CD8-positive, alpha-beta memory T cell (primary cell): ENCODE results near the gene SREBF1. TPM values are rescaled to one million over a fixed set of nuclear protein-coding genes. Genes with fewer than 3 reads are reported as not detected.

ENCODE experiments used
- CTCF ChIA-PET: fragments of 350-600 bp; sonication (Branson Sonifier 250); formaldehyde crosslinking; loops from one replicate; lab custom pipeline; 2021; ENCODE audit warnings: antibody characterized with exemption; lab: Charles Lee
- POLR2A ChIA-PET: fragments of 350-600 bp; sonication (Branson Sonifier 250); formaldehyde crosslinking; loops from one replicate; lab custom pipeline; 2021; ENCODE audit warnings: antibody characterized with exemption; lab: Charles Lee
- DNase-seq, 5 donors: peaks; one replicate each; pipeline versions ENCODE4 v3.0.0 to v3.0.0-alpha.2; 2020 to 2022; ENCODE audit warnings: mixed read lengths in 1 of 5
- H3K27ac ChIP-seq: one replicate; pipeline ENCODE4 v1.7.0; 2013; ENCODE audit warnings: low read depth, mild to moderate bottlenecking, low read length, moderate library complexity
- H3K27me3 ChIP-seq: 2 replicates; pipeline ENCODE4 v1.7.0; 2013; ENCODE audit warnings: low read length, mild to moderate bottlenecking; ENCODE audit not compliant: insufficient read depth, poor library complexity, severe bottlenecking
- H3K36me3 ChIP-seq: 2 replicates; pipeline ENCODE4 v1.7.0; 2013; ENCODE audit warnings: mild to moderate bottlenecking, low read length, moderate library complexity; ENCODE audit not compliant: insufficient read depth
- H3K4me1 ChIP-seq: 2 replicates; pipeline ENCODE4 v1.7.0; 2013; ENCODE audit warnings: mild to moderate bottlenecking, low read length, moderate library complexity; ENCODE audit not compliant: insufficient read depth
- H3K4me3 ChIP-seq: 2 replicates; pipeline ENCODE4 v1.7.0; 2013; ENCODE audit warnings: mild to moderate bottlenecking, low read length
- H3K9me3 ChIP-seq: 2 replicates; pipeline ENCODE4 v1.7.0; 2013; ENCODE audit warnings: mild to moderate bottlenecking, low read length
- H3K27ac Mint-ChIP-seq, 8 donors: one replicate each; pipeline ENCODE4 v1.8.0; 2020 to 2021; ENCODE audit warnings: mixed read lengths in 8 of 8, mild to moderate bottlenecking in 6 of 8, inconsistent platforms in 3 of 8, moderate library complexity in 3 of 8
- H3K27me3 Mint-ChIP-seq, 2 donors: one replicate each; pipeline ENCODE4 v1.8.0; 2020 to 2021; ENCODE audit warnings: mixed read lengths in 2 of 2, mild to moderate bottlenecking in 1 of 2, moderate library complexity in 1 of 2
- H3K36me3 Mint-ChIP-seq, 3 donors: one replicate each; pipeline ENCODE4 v1.8.0; 2020 to 2021; ENCODE audit warnings: mixed read lengths in 3 of 3, inconsistent platforms in 1 of 3, mild to moderate bottlenecking in 1 of 3
- H3K4me1 Mint-ChIP-seq, 3 donors: one replicate each; pipeline ENCODE4 v1.8.0; 2020 to 2021; ENCODE audit warnings: mixed read lengths in 3 of 3, inconsistent platforms in 1 of 3, mild to moderate bottlenecking in 1 of 3
- H3K4me3 Mint-ChIP-seq, 7 donors: one replicate each; pipeline ENCODE4 v1.8.0; 2020 to 2021; ENCODE audit warnings: mixed read lengths in 7 of 7, mild to moderate bottlenecking in 6 of 7, moderate library complexity in 4 of 7, inconsistent platforms in 2 of 7
- H3K9me3 Mint-ChIP-seq, 5 donors: one replicate each; pipeline ENCODE4 v1.8.0; 2020 to 2022; ENCODE audit warnings: mixed read lengths in 5 of 5, mild to moderate bottlenecking in 3 of 5, moderate library complexity in 2 of 5, inconsistent platforms in 1 of 5
- polyA plus RNA-seq: library from polyadenylated mRNA; unstranded; fragments of 300-500 nt; fragmentation: Illumina TruSeq; gene quantifications from one replicate; pipeline ENCODE4 v1.2.3, GENCODE V29; 2021
- total RNA-seq, 2 experiments: library from RNA; stranded (reverse); gene quantifications; one replicate each; pipeline ENCODE4 v1.2.3, GENCODE V29; 2021

SREBF1 gene
- total and polyA plus RNA-seq, 3 experiments from 2014 or later: 16.4 to 29.6 (median 27.2) TPM

- H3K36me3 ChIP-seq: no peaks in the 10 kb centered on the region
- H3K4me3 Mint-ChIP-seq: no peak overlapping the region
- no peak overlapping the region for H3K4me3 ChIP-seq
- peaks cover 5% of the 10 kb centered on the region for H3K4me1 ChIP-seq
- no peaks in the 10 kb centered on the region for H3K9me3 Mint-ChIP-seq
- peaks cover 0 to 6% (median 6%) of the 10 kb centered on the region in 3 donors for H3K4me1 Mint-ChIP-seq
- no peaks in the 10 kb centered on the region for H3K27me3 ChIP-seq
- no peaks in the 10 kb centered on the region for H3K27me3 Mint-ChIP-seq
- no peaks in the 10 kb centered on the region for H3K9me3 ChIP-seq
- H3K27ac ChIP-seq: no peak overlapping the region
- ChIA-PET CTCF (no interaction called here), POLR2A (interaction anchor here (0.5 kb wide), 1 partner anchor 84 kb away, joined by 7 read pairs; no protein-coding TSS in a partner anchor)
- no peak for DNase-seq
- peak overlapping the region in 1 of 8 donors; percentile 24 for H3K27ac Mint-ChIP-seq
- H3K36me3 Mint-ChIP-seq: peaks cover 0 to 8% (median 2%) of the 10 kb centered on the region in 3 donors
Observed at GRCh38 chr17:17765359-17766076, 71.3 kb downstream of the SREBF1 start.

- H3K4me3 Mint-ChIP-seq: no peak overlapping the region
- H3K36me3 ChIP-seq: no peaks in the 10 kb centered on the region
Observed at GRCh38 chr17:17763734-17764133, 73.1 kb downstream of the SREBF1 start.

GRCh38 chr17:17763136-17763535, 73.7 kb downstream of the SREBF1 start:
- Histone ChIP-seq H3K27ac (no peak overlapping the region), H3K36me3 (no peaks in the 10 kb centered on the region), H3K4me3 (no peak overlapping the region), H3K27me3 (no peaks in the 10 kb centered on the region), H3K4me1 (peaks cover 11% of the 10 kb centered on the region), H3K9me3 (no peaks in the 10 kb centered on the region)
- H3K4me1 Mint-ChIP-seq: peaks cover 0 to 17% (median 9%) of the 10 kb centered on the region in 3 donors
- ChIA-PET CTCF (interaction anchor here (0.9 kb wide), 1 partner anchor 67 kb away, joined by 3 read pairs; no protein-coding TSS in a partner anchor), POLR2A (no interaction called here)
- no peaks in the 10 kb centered on the region for H3K9me3 Mint-ChIP-seq
- H3K27ac Mint-ChIP-seq: no peak overlapping the region
- DNase-seq: no peak
- H3K36me3 Mint-ChIP-seq: peaks cover 0 to 10% (median 2%) of the 10 kb centered on the region in 3 donors
- no peak overlapping the region for H3K4me3 Mint-ChIP-seq
- no peaks in the 10 kb centered on the region for H3K27me3 Mint-ChIP-seq

More at GRCh38 chr17:17763734-17764133, 73.1 kb downstream of the SREBF1 start:
- Mint-ChIP-seq H3K27ac (peak overlapping the region in 3 of 8 donors; percentile 26 to 81 (median 42)), H3K4me1 (peaks cover 0 to 13% (median 6%) of the 10 kb centered on the region in 3 donors), H3K9me3 (no peaks in the 10 kb centered on the region), H3K36me3 (peaks cover 0 to 10% (median 2%) of the 10 kb centered on the region in 3 donors), H3K27me3 (no peaks in the 10 kb centered on the region)
- Histone ChIP-seq H3K4me3 (no peak overlapping the region), H3K27me3 (no peaks in the 10 kb centered on the region), H3K4me1 (peaks cover 5% of the 10 kb centered on the region), H3K9me3 (no peaks in the 10 kb centered on the region), H3K27ac (no peak overlapping the region)
- CTCF ChIA-PET: no interaction called here
- no peak for DNase-seq
- POLR2A ChIA-PET: no interaction called here

GRCh38 chr17:17762744-17763105, 74.1 kb downstream of the SREBF1 start:
- Histone ChIP-seq H3K4me3 (no peak overlapping the region), H3K9me3 (no peaks in the 10 kb centered on the region), H3K4me1 (peaks cover 15% of the 10 kb centered on the region), H3K36me3 (no peaks in the 10 kb centered on the region), H3K27ac (no peak overlapping the region), H3K27me3 (no peaks in the 10 kb centered on the region)
- no peak overlapping the region for H3K4me3 Mint-ChIP-seq
- POLR2A ChIA-PET: no interaction called here
- peaks cover 3 to 21% (median 13%) of the 10 kb centered on the region in 3 donors for H3K4me1 Mint-ChIP-seq
- CTCF ChIA-PET: interaction anchor here (0.6 to 0.9 kb wide), 2 partner anchors 67 to 74 kb away, joined by 3 read pairs; partner anchors contain the start of gene SREBF1
- no peaks in the 10 kb centered on the region for H3K9me3 Mint-ChIP-seq
- no peak for DNase-seq
- no peaks in the 10 kb centered on the region for H3K27me3 Mint-ChIP-seq
- H3K27ac Mint-ChIP-seq: no peak overlapping the region
- peaks cover 0 to 10% (median 2%) of the 10 kb centered on the region in 3 donors for H3K36me3 Mint-ChIP-seq

Other genes starting within 250 kb of the SREBF1 start
- 10 to 100 TPM; 31.9 to 42.1 TPM for gene PEMT, start 245.3 kb downstream of the SREBF1 start, total RNA-seq
- gene PEMT, start 245.3 kb downstream of the SREBF1 start, polyA plus RNA-seq: 34.6 TPM
- 10 to 100 TPM; 19.7 to 20.2 TPM for gene RAI1, start 155.5 kb downstream of the SREBF1 start, total RNA-seq
- gene RAI1, start 155.5 kb downstream of the SREBF1 start, polyA plus RNA-seq: 5.6 TPM
- 10 to 100 TPM in 1 of 2 experiments, 1 to 10 TPM in 1; 10.0 to 11.3 TPM for gene TOM1L2, start 135.4 kb upstream of the SREBF1 start, total RNA-seq
- gene TOM1L2, start 135.4 kb upstream of the SREBF1 start, polyA plus RNA-seq: 6.5 TPM
- under 1 TPM; 0.33 to 0.60 TPM for gene DRC3, start 135.9 kb upstream of the SREBF1 start, total RNA-seq
- gene DRC3, start 135.9 kb upstream of the SREBF1 start, polyA plus RNA-seq: not detected
- 10 to 100 TPM; 30.4 to 33.4 TPM for gene ATPAF2, start 202.2 kb upstream of the SREBF1 start, total RNA-seq
- gene ATPAF2, start 202.2 kb upstream of the SREBF1 start, polyA plus RNA-seq: 16.0 TPM
- 10 to 100 TPM in 1 of 2 experiments, 1 to 10 TPM in 1; 9.8 to 11.1 TPM for gene GID4, start 202.4 kb upstream of the SREBF1 start, total RNA-seq
- 8.5 TPM for gene GID4, start 202.4 kb upstream of the SREBF1 start, polyA plus RNA-seq